ENCODE results near the gene CAPN11. TPM values are rescaled to one million over a fixed set of nuclear protein-coding genes. Genes with fewer than 3 reads are reported as not detected.
A peak's percentile ranks its signal among the peaks of the same experiment; 100 is the strongest.
"Not testable (repeated sequence)": the region's sequence is repeated elsewhere in the genome, so short reads cannot be mapped to it uniquely, and the experiment has no call there.

The CAPN11 gene
- total RNA-seq, 2 experiments from 2014 or later = 2.5 to 3.0 TPM

DNA sequence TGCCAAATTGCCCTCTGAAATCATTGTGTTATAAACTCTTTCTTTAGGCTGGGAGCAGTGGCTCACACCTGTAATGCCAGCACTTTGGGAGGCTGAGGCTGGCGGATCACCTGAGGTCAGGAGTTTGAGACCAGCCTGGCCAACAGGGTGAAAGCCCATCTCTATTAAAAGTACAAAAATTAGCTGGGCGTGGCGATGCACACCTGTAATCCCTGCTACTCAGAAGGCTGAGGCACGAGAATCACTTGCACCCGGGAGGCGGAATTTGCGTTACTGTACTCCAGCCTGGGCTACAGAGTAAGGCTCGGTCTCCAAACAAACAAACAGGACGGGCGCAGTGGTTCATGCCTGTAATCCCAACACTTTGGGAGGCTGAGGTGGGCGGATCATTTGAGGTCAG, 37.7 kb downstream of the CAPN11 start:
- CTCF ChIA-PET; DNase-seq; H3K27me3 Mint-ChIP-seq; H3K36me3 Mint-ChIP-seq (ENCODE audit: low read depth); H3K4me1 Mint-ChIP-seq; H3K27ac Mint-ChIP-seq; H3K9me3 Mint-ChIP-seq; POLR2A ChIA-PET; H3K4me3 Mint-ChIP-seq: not testable (repeated sequence)

DNA sequence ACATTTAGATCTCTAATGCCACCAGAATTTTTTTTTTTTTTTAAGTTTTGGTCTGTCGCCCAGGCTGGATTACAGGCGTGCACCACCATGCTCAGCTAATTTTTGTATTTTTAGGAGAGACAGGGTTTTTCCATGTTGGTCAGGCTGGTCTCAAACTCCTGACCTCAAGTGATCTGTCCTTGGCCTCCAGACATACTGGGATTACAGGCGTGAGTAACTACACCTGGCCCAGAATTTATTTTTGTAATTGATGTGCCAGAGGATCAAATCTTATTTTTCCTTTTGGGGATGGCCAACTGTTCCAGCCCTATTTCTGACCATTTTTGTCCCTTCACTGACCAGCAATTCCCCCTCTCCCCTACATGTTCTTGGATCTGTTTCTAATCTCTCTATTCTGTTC, 40.1 kb downstream of the CAPN11 start:
- no peaks in the 10 kb centered on the region for H3K4me1 Mint-ChIP-seq
- POLR2A ChIA-PET = no interaction called here

DNA sequence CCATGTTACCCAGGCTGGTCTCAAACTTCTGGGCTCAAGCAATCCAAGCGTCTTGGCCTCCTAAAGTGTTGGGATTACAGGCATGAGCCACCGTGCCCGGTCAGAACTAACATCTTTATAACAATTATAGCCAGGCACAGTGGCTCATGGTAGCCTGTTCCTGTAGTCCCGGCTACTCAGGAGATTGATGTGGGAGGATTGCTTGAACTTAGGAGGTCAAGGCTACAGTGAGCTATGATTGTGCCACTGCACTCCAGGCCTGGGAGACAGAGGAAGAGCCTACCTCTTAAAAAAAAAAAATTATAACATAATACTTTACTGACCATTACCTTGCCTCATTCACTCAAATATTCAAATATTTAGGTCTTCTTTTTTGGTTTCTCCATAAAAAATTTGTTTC, 41.3 kb downstream of the CAPN11 start:
- Mint-ChIP-seq H3K4me3 (no peak overlapping the region), H3K27ac (no peak overlapping the region), H3K9me3 (no peaks in the 10 kb centered on the region), H3K36me3 (ENCODE audit: low read depth) (no peaks in the 10 kb centered on the region), H3K27me3 (peaks cover 9% of the 10 kb centered on the region), H3K4me1 (no peaks in the 10 kb centered on the region)
- ChIA-PET POLR2A (no interaction called here), CTCF (no interaction called here)
- no peak for DNase-seq

More for the DNA sequence above, 40.1 kb downstream of the CAPN11 start:
- no peak overlapping the region for H3K4me3 Mint-ChIP-seq
- no peaks in the 10 kb centered on the region for H3K9me3 Mint-ChIP-seq
- peaks cover 4% of the 10 kb centered on the region for H3K27me3 Mint-ChIP-seq
- CTCF ChIA-PET = no interaction called here
- no peak overlapping the region for H3K27ac Mint-ChIP-seq
- no peaks in the 10 kb centered on the region for H3K36me3 Mint-ChIP-seq (ENCODE audit: low read depth)
- no peak for DNase-seq

DNA sequence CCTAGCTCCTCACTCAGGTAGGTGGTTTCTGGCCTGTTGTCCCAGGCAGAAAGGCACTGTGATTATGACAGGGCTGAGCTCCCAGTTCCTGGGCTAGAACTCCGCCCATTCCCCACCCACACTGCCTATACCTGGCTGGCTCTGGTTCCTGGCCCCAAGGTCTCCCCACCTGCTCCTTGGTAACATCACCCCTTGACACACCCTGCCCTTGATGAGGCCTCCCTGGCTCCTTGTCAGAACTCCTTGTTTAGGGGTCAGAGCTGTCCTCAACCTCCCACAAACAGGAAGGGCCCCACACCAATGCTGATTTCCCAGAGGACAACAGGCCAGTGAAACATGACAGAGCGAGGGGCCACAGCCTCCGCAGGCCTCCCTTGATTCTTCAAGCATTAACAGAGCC, 42.6 kb downstream of the CAPN11 start:
- DNase-seq = no peak
- POLR2A ChIA-PET = no interaction called here
- Mint-ChIP-seq H3K36me3 (ENCODE audit: low read depth) (no peaks in the 10 kb centered on the region), H3K4me1 (no peaks in the 10 kb centered on the region), H3K27ac (no peak overlapping the region), H3K9me3 (no peaks in the 10 kb centered on the region), H3K27me3 (peaks cover 8% of the 10 kb centered on the region), H3K4me3 (no peak overlapping the region)
- CTCF ChIA-PET = interaction anchor here (1.7 kb wide), 1 partner anchor 10 kb away, joined by 3 read pairs; no protein-coding TSS in a partner anchor

DNA sequence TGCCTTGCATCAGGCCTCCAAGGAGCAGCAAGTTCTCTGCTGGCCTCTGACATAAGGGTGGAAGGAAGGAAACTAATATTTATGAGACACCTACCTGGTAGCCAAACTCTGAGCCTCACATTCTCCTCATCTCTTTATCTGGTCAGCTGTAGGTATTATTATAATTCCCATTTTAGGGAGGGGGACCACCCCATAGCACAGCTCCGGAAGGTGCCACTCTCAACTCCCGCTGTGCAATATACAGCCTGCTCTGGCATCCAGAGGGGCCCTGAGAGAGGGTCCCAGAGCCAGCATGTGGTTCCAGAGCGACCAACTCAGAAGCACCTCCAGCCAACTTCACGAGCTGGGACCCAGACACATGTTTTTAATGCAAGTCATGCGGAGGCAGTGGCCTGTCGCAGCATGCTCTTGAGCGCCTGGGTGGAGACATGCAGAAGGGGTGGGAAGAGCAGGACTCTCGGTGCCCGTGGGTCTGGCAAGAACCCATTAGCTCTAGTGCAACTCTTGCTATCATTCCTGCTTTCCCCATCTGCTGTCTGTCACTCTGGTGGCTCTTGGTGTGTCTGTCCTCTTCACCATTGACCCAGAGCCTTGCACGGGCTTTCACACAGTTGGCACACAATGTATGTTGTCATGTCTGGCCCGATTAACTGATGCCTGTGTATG, 43.2 kb downstream of the CAPN11 start:
- H3K4me3 Mint-ChIP-seq = no peak overlapping the region
- H3K4me1 Mint-ChIP-seq = no peaks in the 10 kb centered on the region
- peaks cover 8% of the 10 kb centered on the region for H3K27me3 Mint-ChIP-seq
- no peak for DNase-seq
- POLR2A ChIA-PET = no interaction called here
- H3K9me3 Mint-ChIP-seq = no peaks in the 10 kb centered on the region
- no peaks in the 10 kb centered on the region for H3K36me3 Mint-ChIP-seq (ENCODE audit: low read depth)
- no peak overlapping the region for H3K27ac Mint-ChIP-seq
- CTCF ChIA-PET = interaction anchor here (1.7 kb wide), 1 partner anchor 9 kb away, joined by 3 read pairs; no protein-coding TSS in a partner anchor

DNA sequence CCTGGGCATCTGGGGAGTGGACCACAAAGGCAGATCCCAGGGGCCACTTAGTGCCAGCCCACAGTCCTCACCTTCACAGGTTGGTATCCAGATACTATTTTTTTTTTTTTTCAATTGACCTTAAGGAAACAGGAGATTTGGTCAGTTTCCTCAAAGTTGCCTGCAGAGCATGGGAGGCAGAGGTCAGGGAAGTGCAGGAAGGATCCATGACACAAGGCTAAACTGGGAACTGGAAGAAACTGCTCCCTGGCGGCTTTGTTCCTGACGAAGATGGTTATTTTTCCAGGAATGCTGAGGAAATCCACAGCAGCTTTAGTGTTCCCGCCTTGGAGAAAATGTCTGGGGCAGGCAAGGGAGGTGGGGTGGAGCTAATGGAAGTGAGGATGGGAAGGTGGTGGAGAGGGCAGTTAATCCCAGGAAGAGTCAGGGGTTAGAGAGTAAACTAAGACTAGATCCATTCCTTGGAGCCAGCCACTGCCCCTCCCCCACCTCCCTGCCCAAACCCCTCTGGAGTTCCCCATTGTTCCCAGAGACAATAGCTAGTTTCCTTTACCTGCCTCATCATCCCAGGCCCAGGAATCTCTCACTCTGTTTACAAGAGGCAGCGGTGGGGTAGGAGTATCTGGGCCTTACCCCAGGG, 43.8 kb downstream of the CAPN11 start:
- Mint-ChIP-seq H3K4me1 (no peaks in the 10 kb centered on the region), H3K27me3 (peaks cover 8% of the 10 kb centered on the region), H3K9me3 (no peaks in the 10 kb centered on the region), H3K36me3 (ENCODE audit: low read depth) (no peaks in the 10 kb centered on the region), H3K4me3 (no peak overlapping the region), H3K27ac (no peak overlapping the region)
- ChIA-PET POLR2A (no interaction called here), CTCF (interaction anchor here (0.7 to 1.7 kb wide), 2 partner anchors 8 to 9 kb away, joined by 3 read pairs; no protein-coding TSS in a partner anchor)
- no peak for DNase-seq

DNA sequence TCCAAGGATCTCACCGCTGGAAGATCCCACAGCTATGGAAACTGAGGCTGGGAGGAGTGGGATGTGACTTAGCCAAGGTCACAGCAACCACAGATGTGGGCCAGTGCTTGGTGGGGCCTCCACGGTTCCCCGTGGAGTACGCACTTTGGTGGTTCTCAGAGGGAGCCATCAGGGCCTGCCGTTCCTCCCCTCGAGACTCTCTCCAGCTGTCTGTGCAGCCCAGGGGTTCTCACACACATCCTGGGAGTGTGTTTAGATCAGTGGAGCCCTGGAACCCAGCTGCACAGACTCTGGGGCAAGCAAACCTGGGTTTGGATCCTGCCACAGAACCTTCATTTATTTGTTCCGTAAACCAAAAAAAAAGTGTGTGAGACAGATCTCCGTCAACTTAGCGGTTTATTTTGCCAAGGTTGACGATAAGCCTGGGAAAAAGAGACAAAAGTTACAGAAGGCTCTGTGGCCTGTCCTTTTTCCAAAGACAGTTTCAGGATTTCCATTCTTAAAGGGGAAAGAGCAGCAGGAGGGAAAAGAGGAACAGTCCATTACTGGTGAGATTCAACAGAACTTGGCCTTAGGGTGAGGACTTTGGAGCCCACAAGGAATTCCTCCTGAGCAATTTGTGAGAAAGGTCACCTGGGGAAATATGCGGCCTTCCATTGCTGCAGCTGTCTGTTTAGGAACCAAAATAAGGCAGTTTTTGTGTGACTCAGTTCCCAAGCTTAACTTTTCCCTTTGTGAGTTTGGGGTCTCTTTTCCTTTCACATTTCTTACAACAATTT, 44.5 kb downstream of the CAPN11 start:
- POLR2A ChIA-PET = no interaction called here

DNA sequence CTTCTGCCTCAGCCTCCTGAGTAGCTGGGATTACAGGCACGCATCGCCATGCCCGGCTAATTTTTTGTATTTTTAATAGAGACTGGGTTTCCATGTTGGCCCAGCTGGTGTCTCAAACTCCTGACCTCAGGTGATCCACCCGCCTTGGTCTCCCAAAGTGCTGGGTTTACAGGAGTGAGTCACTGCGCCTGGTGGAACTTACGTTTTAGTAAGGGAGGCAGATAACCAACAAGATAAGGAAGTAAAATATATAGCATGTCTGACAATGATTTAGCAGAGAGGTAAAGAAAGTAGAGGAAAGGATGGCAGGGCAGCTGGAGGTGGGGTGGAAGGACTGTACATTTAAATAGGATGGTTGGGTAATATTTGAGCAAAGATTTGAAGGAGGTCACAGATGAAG, 45.3 kb downstream of the CAPN11 start:
- peaks cover 14% of the 10 kb centered on the region for H3K27me3 Mint-ChIP-seq
- POLR2A ChIA-PET = no interaction called here
- no peaks in the 10 kb centered on the region for H3K36me3 Mint-ChIP-seq (ENCODE audit: low read depth)
- no peak overlapping the region for H3K27ac Mint-ChIP-seq
- no peaks in the 10 kb centered on the region for H3K9me3 Mint-ChIP-seq
- DNase-seq = no peak
- no peak overlapping the region for H3K4me3 Mint-ChIP-seq
- CTCF ChIA-PET = interaction anchor here (0.9 to 1.6 kb wide), 3 partner anchors 9 to 107 kb away, joined by 3 to 6 read pairs (median 3); no protein-coding TSS in a partner anchor
- H3K4me1 Mint-ChIP-seq = no peaks in the 10 kb centered on the region

More for the DNA sequence above, 44.5 kb downstream of the CAPN11 start:
- Mint-ChIP-seq H3K36me3 (ENCODE audit: low read depth) (no peaks in the 10 kb centered on the region), H3K27ac (peak overlapping the region; percentile 46), H3K27me3 (peaks cover 8% of the 10 kb centered on the region), H3K4me1 (no peaks in the 10 kb centered on the region), H3K9me3 (no peaks in the 10 kb centered on the region), H3K4me3 (no peak overlapping the region)
- DNase-seq = no peak
- CTCF ChIA-PET = interaction anchor here (0.7 to 1.6 kb wide), 3 partner anchors 9 to 107 kb away, joined by 3 to 6 read pairs (median 3); no protein-coding TSS in a partner anchor

DNA sequence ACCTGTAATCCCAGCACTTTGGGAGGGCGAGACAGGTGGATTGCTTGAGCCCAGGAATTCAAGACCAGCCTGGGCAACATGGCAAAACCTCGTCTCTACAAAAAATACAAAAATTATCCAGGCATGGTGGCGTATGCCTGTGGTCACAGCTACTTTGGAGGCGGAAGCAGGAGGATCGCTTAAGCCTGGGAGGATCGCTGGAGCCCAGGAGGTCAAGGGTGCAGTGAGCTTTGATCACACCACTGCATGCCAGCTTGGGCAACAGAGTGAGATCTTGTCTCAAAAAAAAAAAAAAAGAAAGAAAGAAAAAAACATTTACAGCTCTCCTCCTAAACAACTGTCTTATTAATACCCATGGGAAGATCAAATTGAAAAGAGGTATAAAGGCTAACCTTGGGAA, 49.3 kb downstream of the CAPN11 start:
- H3K4me1 Mint-ChIP-seq = no peaks in the 10 kb centered on the region
- H3K9me3 Mint-ChIP-seq = no peaks in the 10 kb centered on the region
- POLR2A ChIA-PET = no interaction called here
- CTCF ChIA-PET = interaction anchor here (1.9 kb wide), 1 partner anchor 20 kb away, joined by 5 read pairs; no protein-coding TSS in a partner anchor
- H3K27ac Mint-ChIP-seq = no peak overlapping the region
- H3K36me3 Mint-ChIP-seq (ENCODE audit: low read depth) = no peaks in the 10 kb centered on the region
- DNase-seq = no peak
- peaks cover 17% of the 10 kb centered on the region for H3K27me3 Mint-ChIP-seq
- no peak overlapping the region for H3K4me3 Mint-ChIP-seq

DNA sequence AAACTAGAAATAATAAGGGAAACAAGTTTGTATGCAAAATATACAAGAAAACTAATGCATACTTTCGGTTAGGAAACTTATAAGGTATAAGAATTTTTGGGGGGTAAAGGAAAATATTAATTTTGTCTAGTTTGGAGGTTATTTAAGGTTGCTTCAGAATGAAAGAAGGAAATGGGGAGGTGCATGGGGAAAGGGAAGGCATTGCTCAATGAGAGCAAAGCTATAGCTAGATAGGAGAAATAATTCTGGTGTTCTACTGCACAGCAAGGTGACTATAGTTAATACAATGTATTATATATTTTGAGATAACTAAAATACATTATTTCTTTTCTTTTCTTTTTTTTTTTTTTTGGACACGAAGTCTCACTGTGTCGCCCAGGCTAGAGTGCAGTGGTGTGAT, 52.7 kb downstream of the CAPN11 start:
- Mint-ChIP-seq H3K27ac (no peak overlapping the region), H3K9me3 (no peaks in the 10 kb centered on the region), H3K4me1 (no peaks in the 10 kb centered on the region), H3K36me3 (ENCODE audit: low read depth) (no peaks in the 10 kb centered on the region), H3K4me3 (no peak overlapping the region), H3K27me3 (peaks cover 13% of the 10 kb centered on the region)
- DNase-seq = no peak
- ChIA-PET CTCF (interaction anchor here (0.5 to 1.6 kb wide), 5 partner anchors 10 to 37 kb away, joined by 3 to 7 read pairs (median 4); no protein-coding TSS in a partner anchor), POLR2A (no interaction called here)

DNA sequence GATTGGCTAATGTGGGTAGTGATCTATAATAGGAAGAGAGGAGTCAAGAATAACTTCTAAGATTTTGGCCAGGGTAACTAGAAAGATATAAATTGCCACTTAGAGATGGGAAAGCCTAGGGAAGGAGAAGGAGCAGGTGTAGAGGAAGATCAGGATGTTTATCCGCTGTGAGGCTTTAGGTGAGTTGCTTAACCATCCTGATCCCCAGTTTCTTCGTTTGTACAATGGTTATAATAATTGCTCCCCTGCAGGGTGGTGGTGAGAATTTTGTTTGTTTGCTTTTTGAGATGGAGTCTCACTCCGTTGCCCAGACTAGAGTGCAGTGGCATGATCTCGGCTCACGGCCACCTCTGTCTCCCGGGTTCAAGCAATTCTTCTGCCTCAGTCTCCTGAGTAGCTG, 55.7 kb downstream of the CAPN11 start:
- POLR2A ChIA-PET = no interaction called here
- Mint-ChIP-seq H3K4me1 (peaks cover 6% of the 10 kb centered on the region), H3K9me3 (no peaks in the 10 kb centered on the region), H3K27ac (no peak overlapping the region), H3K36me3 (ENCODE audit: low read depth) (no peaks in the 10 kb centered on the region), H3K4me3 (no peak overlapping the region), H3K27me3 (peaks cover 18% of the 10 kb centered on the region)
- CTCF ChIA-PET = no interaction called here
- DNase-seq = no peak

DNA sequence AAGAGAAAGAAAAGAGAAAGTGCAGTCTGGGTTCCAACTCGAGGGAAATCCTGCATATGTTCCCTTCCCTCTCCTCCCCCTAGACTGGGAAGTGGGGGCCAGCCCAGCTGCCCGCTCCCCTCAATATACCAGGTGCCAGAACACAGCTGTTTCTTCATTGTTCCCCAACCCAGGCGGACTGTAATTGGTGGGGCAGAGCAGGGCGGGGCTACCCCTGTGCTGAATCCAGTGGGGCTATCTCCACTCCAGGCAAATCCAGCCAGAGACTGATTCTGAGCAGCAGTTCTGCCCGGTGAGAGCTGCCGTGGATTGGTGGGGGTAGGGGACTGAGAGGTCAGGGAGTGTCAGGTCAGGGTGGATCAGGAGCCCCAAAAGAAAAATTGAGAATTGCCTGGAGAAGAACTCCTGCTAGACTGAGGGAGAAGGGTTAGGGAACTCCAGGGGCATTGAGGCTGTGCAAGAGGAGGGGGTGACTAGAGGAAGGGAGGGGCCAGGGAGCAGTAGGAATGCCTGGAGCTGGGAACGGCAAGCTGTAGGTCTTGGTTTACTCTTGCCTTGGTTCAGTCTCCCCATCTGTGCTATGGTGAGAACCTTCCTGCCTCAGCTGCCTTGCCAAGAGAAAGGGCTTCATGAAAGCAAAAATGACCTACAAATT, 58.2 kb downstream of the CAPN11 start, which contains the start of gene MYMX:
Gene MYMX, plus strand, starts transcription at position 250 of the 655 bp plus-strand sequence. CDS start 546 bp downstream, outside the sequence.
- Mint-ChIP-seq H3K9me3 (no peaks in the 10 kb centered on the region), H3K27ac (no peak within 1 kb of the TSS), H3K4me1 (peaks cover 19% of the 10 kb centered on the region), H3K4me3 (no peak within 1 kb of the TSS), H3K27me3 (peaks cover 15% of the 10 kb centered on the region), H3K36me3 (ENCODE audit: low read depth) (no peaks in the 10 kb centered on the region)
- ChIA-PET CTCF (no interaction called here), POLR2A (no interaction called here)
- no peak for DNase-seq
